Measurements from ENCODE around the gene HNRNPR. TPM values are rescaled to one million over a fixed set of nuclear protein-coding genes. Genes with fewer than 3 reads are reported as not detected.

The HNRNPR gene
- total RNA-seq, 4 donors from 2014 or later = 29.7 to 230 (median 116) TPM

DNA sequence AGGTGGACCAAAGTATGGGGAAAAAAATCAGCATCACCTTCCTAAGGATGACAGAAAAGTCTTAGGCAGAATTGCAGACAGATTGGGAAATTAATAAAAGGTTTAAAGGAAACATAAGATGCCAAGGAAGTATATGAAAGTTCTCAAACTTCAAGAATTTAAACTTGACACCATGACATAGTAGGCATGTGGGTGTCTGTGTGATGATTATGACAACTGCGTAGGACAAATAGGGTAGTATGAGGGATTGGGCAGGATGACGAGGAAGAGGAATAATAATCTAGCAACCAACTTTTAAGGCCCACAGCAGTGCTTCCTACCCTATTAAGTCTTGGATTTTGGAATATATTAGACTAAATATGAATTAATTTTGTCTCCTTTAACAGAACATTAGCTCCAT lies 52.4 kb downstream of the HNRNPR start:
- TF ChIP-seq, protein P1, sequence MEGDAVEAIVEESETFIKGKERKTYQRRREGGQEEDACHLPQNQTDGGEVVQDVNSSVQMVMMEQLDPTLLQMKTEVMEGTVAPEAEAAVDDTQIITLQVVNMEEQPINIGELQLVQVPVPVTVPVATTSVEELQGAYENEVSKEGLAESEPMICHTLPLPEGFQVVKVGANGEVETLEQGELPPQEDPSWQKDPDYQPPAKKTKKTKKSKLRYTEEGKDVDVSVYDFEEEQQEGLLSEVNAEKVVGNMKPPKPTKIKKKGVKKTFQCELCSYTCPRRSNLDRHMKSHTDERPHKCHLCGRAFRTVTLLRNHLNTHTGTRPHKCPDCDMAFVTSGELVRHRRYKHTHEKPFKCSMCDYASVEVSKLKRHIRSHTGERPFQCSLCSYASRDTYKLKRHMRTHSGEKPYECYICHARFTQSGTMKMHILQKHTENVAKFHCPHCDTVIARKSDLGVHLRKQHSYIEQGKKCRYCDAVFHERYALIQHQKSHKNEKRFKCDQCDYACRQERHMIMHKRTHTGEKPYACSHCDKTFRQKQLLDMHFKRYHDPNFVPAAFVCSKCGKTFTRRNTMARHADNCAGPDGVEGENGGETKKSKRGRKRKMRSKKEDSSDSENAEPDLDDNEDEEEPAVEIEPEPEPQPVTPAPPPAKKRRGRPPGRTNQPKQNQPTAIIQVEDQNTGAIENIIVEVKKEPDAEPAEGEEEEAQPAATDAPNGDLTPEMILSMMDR (IDR thresholded peaks at IDR 0.05) = no peak
- TF ChIP-seq POLR2A (IDR thresholded peaks at IDR 0.05) = no peak
- intact Hi-C loops (cut with DNase I; ENCODE audit: low total_unique reads) = no loop called here
- H3K9me3 ChIP-seq = no peaks in the 10 kb centered on the region
- H3K27ac ChIP-seq = no peak overlapping the region
- H3K4me1 ChIP-seq = no peaks in the 10 kb centered on the region
- no peaks in the 10 kb centered on the region for H3K36me3 ChIP-seq
- no peak for DNase-seq
- H3K27me3 ChIP-seq = no peaks in the 10 kb centered on the region
- H3K4me3 ChIP-seq = no peak overlapping the region

DNA sequence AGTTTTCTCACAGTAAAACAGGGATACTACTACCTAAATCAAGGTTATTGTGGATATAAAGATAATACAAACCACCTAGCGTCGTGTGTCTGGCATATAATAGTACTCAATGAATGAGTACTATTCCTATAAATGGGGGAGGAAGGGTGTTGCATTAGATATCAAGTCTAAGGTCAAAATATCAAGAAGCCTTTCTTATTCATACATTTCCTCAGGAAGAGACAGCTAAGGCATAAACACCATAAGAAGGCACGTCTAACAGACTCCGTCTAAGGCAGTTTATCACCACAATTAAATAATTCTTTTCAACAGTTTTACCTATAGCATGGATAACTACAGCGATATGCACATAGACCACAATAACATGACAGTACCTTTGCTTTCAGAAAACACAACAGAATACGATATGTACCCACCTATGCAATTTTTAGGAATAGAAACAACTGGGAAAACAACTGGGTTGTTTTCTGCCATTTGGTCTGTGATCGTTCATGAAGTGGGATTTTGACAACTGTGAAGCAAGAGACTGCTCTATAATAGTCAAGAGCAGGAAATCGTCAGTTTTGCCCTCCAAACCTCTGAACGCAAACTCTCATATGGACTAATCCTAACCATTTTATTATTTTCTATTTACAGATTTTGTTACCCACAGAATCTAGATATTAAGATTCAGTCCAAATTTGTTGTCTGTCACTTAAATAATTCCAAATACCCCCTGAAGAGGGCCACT lies 53.1 kb downstream of the HNRNPR start:
- no peaks in the 10 kb centered on the region for H3K9me3 ChIP-seq
- intact Hi-C loops (cut with DNase I; ENCODE audit: low total_unique reads) = no loop called here
- no peak overlapping the region for H3K4me3 ChIP-seq
- TF ChIP-seq, protein P1 (IDR thresholded peaks at IDR 0.05) = no peak
- no peak for TF ChIP-seq POLR2A (IDR thresholded peaks at IDR 0.05)
- H3K4me1 ChIP-seq = no peaks in the 10 kb centered on the region
- DNase-seq = no peak
- H3K36me3 ChIP-seq = no peaks in the 10 kb centered on the region
- peak overlapping the region in 1 of 2 donors; percentile 5 for H3K27ac ChIP-seq
- no peaks in the 10 kb centered on the region for H3K27me3 ChIP-seq

DNA sequence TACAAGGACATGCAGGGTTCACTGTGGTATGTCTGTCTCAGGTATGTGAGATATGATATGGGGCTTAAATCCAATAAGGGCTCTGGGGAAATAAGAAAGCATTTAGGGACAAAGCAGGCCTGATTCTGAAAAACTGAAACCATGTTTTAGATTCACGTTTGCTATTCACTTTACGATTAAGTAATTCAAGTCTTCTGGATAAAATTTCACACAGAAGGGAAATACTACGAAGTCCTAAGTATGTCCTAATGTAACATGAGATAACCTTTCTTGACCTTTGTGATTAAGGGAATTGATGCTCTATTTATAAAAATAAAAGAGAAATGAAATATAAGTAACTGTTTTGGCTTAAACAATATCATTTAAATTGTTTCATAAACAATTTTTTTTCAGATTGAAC lies 55.4 kb downstream of the HNRNPR start:
- TF ChIP-seq, protein P1 (IDR thresholded peaks at IDR 0.05) = no peak
- no peak for TF ChIP-seq POLR2A (IDR thresholded peaks at IDR 0.05)
- intact Hi-C loops (cut with DNase I; ENCODE audit: low total_unique reads) = no loop called here
- Histone ChIP-seq H3K9me3 (no peaks in the 10 kb centered on the region), H3K27me3 (no peaks in the 10 kb centered on the region), H3K4me1 (no peaks in the 10 kb centered on the region), H3K27ac (no peak overlapping the region), H3K36me3 (no peaks in the 10 kb centered on the region), H3K4me3 (no peak overlapping the region)
- DNase-seq = no peak

DNA sequence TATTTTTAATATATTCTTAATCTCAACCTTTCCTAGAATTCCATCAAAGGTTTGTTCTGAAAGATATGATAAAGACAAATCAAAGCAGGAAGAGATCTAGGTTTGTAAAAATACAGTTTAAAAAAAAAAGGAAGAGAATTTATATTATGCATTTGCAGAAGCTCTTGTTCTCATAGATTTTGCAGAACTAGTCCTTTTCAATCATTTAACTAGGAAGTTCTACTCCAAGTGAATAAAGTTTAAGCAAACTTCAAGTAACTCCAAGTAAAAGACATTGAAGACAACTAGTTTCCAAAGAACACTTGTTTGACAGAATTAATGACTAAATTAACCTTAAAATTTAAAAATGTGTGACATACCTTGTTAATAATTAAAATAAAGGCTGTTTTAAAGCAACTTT lies 55.9 kb downstream of the HNRNPR start:
- H3K27ac ChIP-seq = no peak overlapping the region
- H3K36me3 ChIP-seq = no peaks in the 10 kb centered on the region
- no peaks in the 10 kb centered on the region for H3K9me3 ChIP-seq
- no peak for TF ChIP-seq POLR2A (IDR thresholded peaks at IDR 0.05)
- H3K4me3 ChIP-seq = no peak overlapping the region
- no peak for DNase-seq
- H3K27me3 ChIP-seq = no peaks in the 10 kb centered on the region
- no peaks in the 10 kb centered on the region for H3K4me1 ChIP-seq
- intact Hi-C loops (cut with DNase I; ENCODE audit: low total_unique reads) = no loop called here

DNA sequence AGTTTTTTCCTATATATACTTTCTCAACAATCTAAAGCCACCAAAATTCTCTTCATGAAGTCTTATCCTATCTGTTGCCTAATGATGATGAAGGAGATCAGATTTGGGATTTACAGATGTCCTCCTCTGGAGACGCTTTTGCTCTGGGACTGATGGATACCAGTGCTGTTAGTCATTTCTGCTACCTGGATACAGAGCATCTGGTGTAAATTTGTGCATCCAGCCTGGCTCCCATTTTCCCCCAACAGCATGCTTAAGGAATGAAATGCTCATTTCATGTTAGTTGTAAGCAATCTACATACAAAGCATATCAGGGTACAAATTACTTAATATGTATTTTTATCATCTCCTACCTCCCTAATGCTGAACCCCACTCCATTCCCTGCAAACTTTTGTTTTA lies 57.7 kb downstream of the HNRNPR start:
- Histone ChIP-seq H3K4me3 (no peak overlapping the region), H3K36me3 (no peaks in the 10 kb centered on the region), H3K27ac (no peak overlapping the region), H3K4me1 (no peaks in the 10 kb centered on the region), H3K9me3 (no peaks in the 10 kb centered on the region), H3K27me3 (no peaks in the 10 kb centered on the region)
- no peak for TF ChIP-seq POLR2A (IDR thresholded peaks at IDR 0.05)
- TF ChIP-seq, protein P1 (IDR thresholded peaks at IDR 0.05) = no peak
- no peak for DNase-seq
- intact Hi-C loops (cut with DNase I; ENCODE audit: low total_unique reads) = no loop called here

All from uterus (tissue), 4 donors.